ENCODE measurements around the gene CTNND2. TPM values are rescaled to one million over a fixed set of nuclear protein-coding genes. Genes with fewer than 3 reads are reported as not detected.

The CTNND2 gene
- total and polyA plus RNA-seq, 5 donors from 2014 or later: not detected

DNA sequence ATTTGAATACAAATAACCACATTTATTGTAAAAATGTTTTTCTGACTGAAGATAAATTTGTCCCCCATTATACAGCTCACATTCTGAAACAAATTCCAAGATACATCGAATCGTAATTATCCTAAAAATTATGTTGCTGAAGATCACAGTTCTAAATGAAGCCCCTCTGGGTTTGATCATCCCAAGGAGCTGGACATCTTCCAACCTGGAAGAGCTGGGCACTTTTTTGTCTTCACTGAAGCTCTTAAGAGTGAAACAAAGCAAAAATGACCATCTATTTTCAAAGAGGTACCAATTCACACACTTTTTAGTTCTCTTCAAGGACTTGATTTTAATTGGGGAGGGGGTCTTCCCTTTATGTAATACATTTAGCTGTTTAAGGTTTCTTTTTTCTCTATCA is 5.5 kb downstream of the CTNND2 start:
- Histone ChIP-seq H3K4me3 (ENCODE audit: low read depth, low read length) (no peak overlapping the region), H3K36me3 (ENCODE audit: control insufficient read depth, insufficient read depth, low read length) (no peaks in the 10 kb centered on the region), H3K4me1 (ENCODE audit: control insufficient read depth, insufficient read depth, low read length, poor library complexity, severe bottlenecking) (no peaks in the 10 kb centered on the region), H3K9me3 (ENCODE audit: control insufficient read depth in 2 of 2, low read length in 2 of 2) (no peaks in the 10 kb centered on the region), H3K27ac (ENCODE audit: insufficient read depth, low read length, poor library complexity, severe bottlenecking) (no peak overlapping the region), H3K27me3 (ENCODE audit: control insufficient read depth, insufficient read depth, low read length) (no peaks in the 10 kb centered on the region)
- H3K4me1 Mint-ChIP-seq: peaks cover 0 to 2% (median 0%) of the 10 kb centered on the region in 4 donors
- H3K27me3 Mint-ChIP-seq: peaks cover 13% of the 10 kb centered on the region
- no peak overlapping the region for H3K4me3 Mint-ChIP-seq
- H3K9me3 Mint-ChIP-seq: peaks cover 0 to 10% (median 5%) of the 10 kb centered on the region in 7 donors
- H3K36me3 Mint-ChIP-seq: no peaks in the 10 kb centered on the region
- ATAC-seq (ENCODE audit: low read depth in 2 of 2) (no peak), DNase-seq (no peak)
- H3K27ac Mint-ChIP-seq: no peak overlapping the region

DNA sequence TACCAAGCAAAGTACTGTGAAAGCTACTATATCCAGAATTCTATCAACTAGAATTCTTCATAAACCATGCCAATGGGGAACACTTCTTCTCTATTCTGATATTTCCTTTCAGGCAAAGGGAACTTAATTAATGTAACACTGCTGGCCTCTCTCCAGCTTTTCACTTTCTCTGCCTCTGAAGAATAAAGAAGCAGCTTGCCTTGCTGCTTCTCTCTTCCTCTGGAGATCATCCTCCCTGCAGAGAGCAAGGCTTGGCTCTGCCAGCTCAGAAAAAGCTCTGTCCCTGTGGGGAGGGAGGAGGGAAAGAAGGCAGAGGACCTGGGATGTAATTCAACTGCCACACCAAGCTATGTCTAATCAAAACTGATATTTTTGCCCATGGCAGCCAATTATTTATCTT is 6.5 kb downstream of the CTNND2 start:
- ATAC-seq (ENCODE audit: low read depth in 2 of 2) (no peak), DNase-seq (no peak)
- H3K36me3 ChIP-seq (ENCODE audit: control insufficient read depth, insufficient read depth, low read length): no peaks in the 10 kb centered on the region
- no peaks in the 10 kb centered on the region for H3K36me3 Mint-ChIP-seq
- H3K27ac ChIP-seq (ENCODE audit: insufficient read depth, low read length, poor library complexity, severe bottlenecking): no peak overlapping the region
- H3K9me3 Mint-ChIP-seq: peaks cover 0 to 15% (median 5%) of the 10 kb centered on the region in 7 donors
- H3K4me3 ChIP-seq (ENCODE audit: low read depth, low read length): no peak overlapping the region
- no peak overlapping the region for H3K4me3 Mint-ChIP-seq
- no peak overlapping the region for H3K27ac Mint-ChIP-seq
- no peaks in the 10 kb centered on the region for H3K9me3 ChIP-seq (ENCODE audit: control insufficient read depth in 2 of 2, low read length in 2 of 2)
- H3K27me3 ChIP-seq (ENCODE audit: control insufficient read depth, insufficient read depth, low read length): no peaks in the 10 kb centered on the region
- no peaks in the 10 kb centered on the region for H3K4me1 ChIP-seq (ENCODE audit: control insufficient read depth, insufficient read depth, low read length, poor library complexity, severe bottlenecking)
- peaks cover 0 to 1% (median 0%) of the 10 kb centered on the region in 4 donors for H3K4me1 Mint-ChIP-seq
- H3K27me3 Mint-ChIP-seq: peaks cover 9% of the 10 kb centered on the region

DNA sequence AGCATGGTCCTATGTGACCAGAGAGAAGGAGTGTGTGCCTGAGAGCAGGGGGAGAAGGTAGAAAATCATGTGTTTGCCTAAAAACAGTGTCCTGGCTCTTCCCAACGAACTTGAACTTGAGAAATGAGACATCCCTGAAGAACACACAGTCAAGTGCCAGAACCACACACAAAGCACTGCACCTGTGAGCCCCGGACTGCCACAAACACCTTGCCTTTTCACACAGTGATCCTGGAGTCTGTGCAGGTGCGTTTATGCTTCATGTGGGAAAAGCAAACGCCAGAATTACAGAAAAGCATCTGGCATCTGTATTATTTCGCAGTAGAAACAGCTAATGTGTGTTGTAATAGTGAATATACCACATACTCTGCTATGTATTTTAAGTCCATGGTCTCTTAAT is 9.3 kb downstream of the CTNND2 start:
- Mint-ChIP-seq H3K27me3 (no peaks in the 10 kb centered on the region), H3K4me3 (no peak overlapping the region), H3K4me1 (no peaks in the 10 kb centered on the region), H3K27ac (no peak overlapping the region), H3K9me3 (peaks cover 0 to 15% (median 5%) of the 10 kb centered on the region in 7 donors), H3K36me3 (no peaks in the 10 kb centered on the region)
- Histone ChIP-seq H3K36me3 (ENCODE audit: control insufficient read depth, insufficient read depth, low read length) (no peaks in the 10 kb centered on the region), H3K9me3 (ENCODE audit: control insufficient read depth in 2 of 2, low read length in 2 of 2) (no peaks in the 10 kb centered on the region), H3K4me1 (ENCODE audit: control insufficient read depth, insufficient read depth, low read length, poor library complexity, severe bottlenecking) (no peaks in the 10 kb centered on the region), H3K27me3 (ENCODE audit: control insufficient read depth, insufficient read depth, low read length) (no peaks in the 10 kb centered on the region), H3K27ac (ENCODE audit: insufficient read depth, low read length, poor library complexity, severe bottlenecking) (no peak overlapping the region), H3K4me3 (ENCODE audit: low read depth, low read length) (no peak overlapping the region)
- ATAC-seq (ENCODE audit: low read depth in 2 of 2) (no peak), DNase-seq (no peak)

DNA sequence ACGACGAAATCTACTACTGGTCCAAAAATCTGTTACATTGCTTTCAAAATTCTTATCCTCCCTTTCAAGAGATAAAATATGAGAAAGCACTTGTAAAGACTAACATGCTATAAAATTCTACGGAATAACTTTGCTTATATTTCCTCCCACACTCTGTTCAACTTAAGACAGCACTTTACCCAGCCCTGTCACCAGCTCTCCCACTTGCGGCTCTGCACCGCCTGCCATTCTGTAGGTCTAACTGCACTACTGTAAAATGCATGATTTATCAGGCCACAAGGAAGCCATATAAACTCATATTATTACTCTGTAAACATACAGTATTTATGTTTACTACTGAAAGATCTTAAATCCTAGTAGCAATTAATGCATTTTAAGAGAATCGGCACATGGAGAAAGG is 11.4 kb downstream of the CTNND2 start:
- ATAC-seq (ENCODE audit: low read depth in 2 of 2): no peak
- no peak overlapping the region for H3K27ac Mint-ChIP-seq
- H3K27ac ChIP-seq (ENCODE audit: insufficient read depth, low read length, poor library complexity, severe bottlenecking): no peak overlapping the region
- H3K9me3 ChIP-seq (ENCODE audit: control insufficient read depth in 2 of 2, low read length in 2 of 2): no peaks in the 10 kb centered on the region
- no peak overlapping the region for H3K4me3 Mint-ChIP-seq
- H3K4me1 Mint-ChIP-seq: no peaks in the 10 kb centered on the region
- no peak for DNase-seq
- no peaks in the 10 kb centered on the region for H3K36me3 Mint-ChIP-seq
- H3K4me3 ChIP-seq (ENCODE audit: low read depth, low read length): no peak overlapping the region
- no peaks in the 10 kb centered on the region for H3K36me3 ChIP-seq (ENCODE audit: control insufficient read depth, insufficient read depth, low read length)
- no peaks in the 10 kb centered on the region for H3K4me1 ChIP-seq (ENCODE audit: control insufficient read depth, insufficient read depth, low read length, poor library complexity, severe bottlenecking)
- H3K27me3 Mint-ChIP-seq: no peaks in the 10 kb centered on the region
- no peaks in the 10 kb centered on the region for H3K27me3 ChIP-seq (ENCODE audit: control insufficient read depth, insufficient read depth, low read length)
- H3K9me3 Mint-ChIP-seq: peaks cover 0 to 15% (median 4%) of the 10 kb centered on the region in 7 donors

DNA sequence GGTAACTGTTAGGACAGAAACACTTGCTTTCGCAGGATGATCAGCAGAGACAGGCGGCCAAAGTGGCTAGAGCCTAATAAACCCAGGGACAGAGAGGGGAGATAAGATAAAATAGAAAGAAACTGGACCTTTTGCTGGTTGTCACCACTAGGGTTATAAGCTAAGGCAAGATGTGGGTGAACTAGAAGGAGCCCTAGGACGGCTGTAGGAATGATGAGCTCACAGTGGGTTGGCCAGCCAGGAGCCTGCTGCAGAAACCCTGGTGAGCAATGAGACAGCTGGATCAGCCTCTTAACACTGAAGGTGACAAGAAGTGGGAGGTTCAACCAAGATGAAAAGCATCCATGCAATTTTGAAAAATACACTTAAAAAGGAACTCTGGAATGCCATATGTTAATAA is 13.5 kb downstream of the CTNND2 start:
- no peaks in the 10 kb centered on the region for H3K27me3 ChIP-seq (ENCODE audit: control insufficient read depth, insufficient read depth, low read length)
- Mint-ChIP-seq H3K9me3 (peaks cover 0 to 7% (median 3%) of the 10 kb centered on the region in 7 donors), H3K4me3 (no peak overlapping the region), H3K4me1 (no peaks in the 10 kb centered on the region), H3K27ac (no peak overlapping the region), H3K27me3 (no peaks in the 10 kb centered on the region), H3K36me3 (no peaks in the 10 kb centered on the region)
- no peaks in the 10 kb centered on the region for H3K9me3 ChIP-seq (ENCODE audit: control insufficient read depth in 2 of 2, low read length in 2 of 2)
- ATAC-seq (ENCODE audit: low read depth in 2 of 2): no peak
- no peaks in the 10 kb centered on the region for H3K36me3 ChIP-seq (ENCODE audit: control insufficient read depth, insufficient read depth, low read length)
- no peak for DNase-seq
- no peak overlapping the region for H3K4me3 ChIP-seq (ENCODE audit: low read depth, low read length)
- H3K27ac ChIP-seq (ENCODE audit: insufficient read depth, low read length, poor library complexity, severe bottlenecking): no peak overlapping the region
- H3K4me1 ChIP-seq (ENCODE audit: control insufficient read depth, insufficient read depth, low read length, poor library complexity, severe bottlenecking): no peaks in the 10 kb centered on the region

DNA sequence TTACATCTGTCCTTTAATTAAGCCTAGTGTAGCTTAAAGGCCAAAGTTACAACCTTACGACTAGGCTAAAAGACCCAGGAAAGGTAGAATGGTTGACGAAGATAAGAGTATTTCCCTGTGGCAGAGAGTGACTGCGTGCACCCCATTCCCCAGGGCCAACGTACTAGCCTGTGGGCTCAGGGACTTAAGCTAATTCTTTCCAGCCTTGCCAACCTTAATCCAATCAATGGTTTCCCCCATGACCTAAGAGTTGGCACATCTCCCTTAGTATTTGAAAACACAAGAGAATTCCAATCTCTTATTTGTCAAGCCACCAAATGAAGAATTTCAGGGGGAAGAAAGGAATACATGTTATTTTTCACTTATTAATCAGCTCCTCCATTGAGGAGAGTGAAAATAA is 16.0 kb downstream of the CTNND2 start:
- no peak for DNase-seq
- Mint-ChIP-seq H3K9me3 (peaks cover 0 to 10% (median 3%) of the 10 kb centered on the region in 7 donors), H3K36me3 (no peaks in the 10 kb centered on the region), H3K27me3 (no peaks in the 10 kb centered on the region), H3K4me3 (no peak overlapping the region), H3K4me1 (no peaks in the 10 kb centered on the region), H3K27ac (no peak overlapping the region)
- H3K4me3 ChIP-seq (ENCODE audit: low read depth, low read length): no peak overlapping the region
- no peak overlapping the region for H3K27ac ChIP-seq (ENCODE audit: insufficient read depth, low read length, poor library complexity, severe bottlenecking)
- H3K27me3 ChIP-seq (ENCODE audit: control insufficient read depth, insufficient read depth, low read length): no peaks in the 10 kb centered on the region
- H3K9me3 ChIP-seq (ENCODE audit: control insufficient read depth in 2 of 2, low read length in 2 of 2): no peaks in the 10 kb centered on the region
- H3K36me3 ChIP-seq (ENCODE audit: control insufficient read depth, insufficient read depth, low read length): no peaks in the 10 kb centered on the region
- ATAC-seq (ENCODE audit: low read depth in 2 of 2): no peak
- H3K4me1 ChIP-seq (ENCODE audit: control insufficient read depth, insufficient read depth, low read length, poor library complexity, severe bottlenecking): no peaks in the 10 kb centered on the region

DNA sequence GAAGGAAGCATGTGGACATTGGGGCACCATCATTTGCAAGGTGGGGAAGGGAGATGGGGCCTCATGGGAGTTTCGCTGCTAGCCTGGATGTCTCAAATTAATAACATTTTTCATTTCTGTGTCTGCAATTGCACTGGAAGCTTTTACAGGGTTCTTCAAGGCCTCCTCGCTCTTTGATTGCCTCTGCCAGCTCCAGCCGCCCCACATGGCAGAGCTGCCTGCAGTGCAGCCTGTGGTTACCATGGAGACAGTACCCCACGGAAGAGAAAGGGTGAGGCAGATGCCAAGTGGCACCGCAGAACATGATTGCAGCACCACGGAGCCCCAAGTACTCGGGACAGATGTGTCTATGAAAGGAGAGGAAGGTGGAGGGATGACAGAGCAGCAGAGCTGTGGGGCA is 25.4 kb downstream of the CTNND2 start:
- Mint-ChIP-seq H3K36me3 (no peaks in the 10 kb centered on the region), H3K4me1 (no peaks in the 10 kb centered on the region), H3K27me3 (no peaks in the 10 kb centered on the region), H3K9me3 (peaks cover 1 to 20% (median 9%) of the 10 kb centered on the region in 7 donors), H3K27ac (no peak overlapping the region), H3K4me3 (no peak overlapping the region)
- Histone ChIP-seq H3K36me3 (ENCODE audit: control insufficient read depth, insufficient read depth, low read length) (no peaks in the 10 kb centered on the region), H3K4me3 (ENCODE audit: low read depth, low read length) (no peak overlapping the region), H3K9me3 (ENCODE audit: control insufficient read depth in 2 of 2, low read length in 2 of 2) (peaks cover 2 to 7% of the 10 kb centered on the region in 2 experiments), H3K27ac (ENCODE audit: insufficient read depth, low read length, poor library complexity, severe bottlenecking) (no peak overlapping the region), H3K27me3 (ENCODE audit: control insufficient read depth, insufficient read depth, low read length) (no peaks in the 10 kb centered on the region), H3K4me1 (ENCODE audit: control insufficient read depth, insufficient read depth, low read length, poor library complexity, severe bottlenecking) (no peaks in the 10 kb centered on the region)
- DNase-seq (no peak), ATAC-seq (ENCODE audit: low read depth in 2 of 2) (no peak)

DNA sequence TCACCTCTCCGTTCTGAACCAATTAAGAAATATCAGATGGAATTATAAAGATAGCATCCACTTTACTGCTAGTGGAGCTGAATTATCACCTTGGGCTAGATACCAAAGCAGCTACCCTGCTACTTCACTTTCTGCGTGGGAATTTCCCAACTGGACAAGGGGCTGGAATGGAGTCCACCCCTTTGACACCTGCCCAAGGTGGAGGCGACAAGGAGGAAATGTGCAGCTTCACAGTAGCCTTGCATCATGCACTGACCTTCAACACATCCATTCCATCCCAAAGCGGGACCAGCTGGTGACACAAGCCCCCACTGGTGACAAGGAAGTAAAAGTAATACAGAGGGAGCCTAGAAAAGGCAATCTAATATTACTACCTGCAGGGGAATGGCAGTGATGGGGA is 30.7 kb downstream of the CTNND2 start:
- Mint-ChIP-seq H3K9me3 (peaks cover 0 to 14% (median 4%) of the 10 kb centered on the region in 7 donors), H3K4me1 (no peaks in the 10 kb centered on the region), H3K27ac (no peak overlapping the region), H3K36me3 (no peaks in the 10 kb centered on the region), H3K27me3 (no peaks in the 10 kb centered on the region), H3K4me3 (no peak overlapping the region)
- Histone ChIP-seq H3K27ac (ENCODE audit: insufficient read depth, low read length, poor library complexity, severe bottlenecking) (no peak overlapping the region), H3K9me3 (ENCODE audit: control insufficient read depth in 2 of 2, low read length in 2 of 2) (no peaks in the 10 kb centered on the region), H3K27me3 (ENCODE audit: control insufficient read depth, insufficient read depth, low read length) (no peaks in the 10 kb centered on the region), H3K36me3 (ENCODE audit: control insufficient read depth, insufficient read depth, low read length) (no peaks in the 10 kb centered on the region), H3K4me3 (ENCODE audit: low read depth, low read length) (no peak overlapping the region), H3K4me1 (ENCODE audit: control insufficient read depth, insufficient read depth, low read length, poor library complexity, severe bottlenecking) (no peaks in the 10 kb centered on the region)
- DNase-seq (no peak), ATAC-seq (ENCODE audit: low read depth in 2 of 2) (no peak)
